ENCODE measurements around the gene HNF1B. TPM values are rescaled to one million over a fixed set of nuclear protein-coding genes. Genes with fewer than 3 reads are reported as not detected.

The HNF1B gene
- total and polyA plus RNA-seq, 4 donors, result 1.6 to 5.7 (median 4.5) TPM

DNA sequence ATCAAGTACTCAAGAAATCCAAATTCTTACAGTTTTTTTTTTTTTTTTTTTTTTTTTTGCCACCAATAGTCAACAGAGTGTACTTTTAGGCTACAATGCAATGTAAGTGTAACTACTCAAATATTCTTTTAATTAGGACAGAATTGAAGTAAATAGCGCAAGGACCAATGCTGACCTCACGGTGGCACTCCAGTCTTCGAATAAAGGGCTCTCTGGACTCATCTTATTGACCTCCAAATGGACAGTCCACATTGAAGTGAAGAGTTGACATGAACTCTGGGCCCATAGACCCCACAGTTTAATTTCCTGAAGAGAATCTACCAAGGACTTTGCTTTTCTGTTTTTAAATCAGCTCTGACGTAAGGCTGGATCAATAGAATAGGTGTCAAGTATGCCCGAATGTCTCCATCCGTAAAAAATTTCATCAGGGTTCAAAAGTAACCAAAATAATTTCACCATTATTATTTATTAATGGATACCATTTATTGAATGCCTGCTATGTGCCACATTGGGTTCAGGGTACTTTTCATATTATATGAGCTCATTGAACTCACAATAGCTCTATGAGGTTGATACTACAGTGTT lies 94.3 kb downstream of the HNF1B start (continued):
- TF ChIP-seq, protein P1, sequence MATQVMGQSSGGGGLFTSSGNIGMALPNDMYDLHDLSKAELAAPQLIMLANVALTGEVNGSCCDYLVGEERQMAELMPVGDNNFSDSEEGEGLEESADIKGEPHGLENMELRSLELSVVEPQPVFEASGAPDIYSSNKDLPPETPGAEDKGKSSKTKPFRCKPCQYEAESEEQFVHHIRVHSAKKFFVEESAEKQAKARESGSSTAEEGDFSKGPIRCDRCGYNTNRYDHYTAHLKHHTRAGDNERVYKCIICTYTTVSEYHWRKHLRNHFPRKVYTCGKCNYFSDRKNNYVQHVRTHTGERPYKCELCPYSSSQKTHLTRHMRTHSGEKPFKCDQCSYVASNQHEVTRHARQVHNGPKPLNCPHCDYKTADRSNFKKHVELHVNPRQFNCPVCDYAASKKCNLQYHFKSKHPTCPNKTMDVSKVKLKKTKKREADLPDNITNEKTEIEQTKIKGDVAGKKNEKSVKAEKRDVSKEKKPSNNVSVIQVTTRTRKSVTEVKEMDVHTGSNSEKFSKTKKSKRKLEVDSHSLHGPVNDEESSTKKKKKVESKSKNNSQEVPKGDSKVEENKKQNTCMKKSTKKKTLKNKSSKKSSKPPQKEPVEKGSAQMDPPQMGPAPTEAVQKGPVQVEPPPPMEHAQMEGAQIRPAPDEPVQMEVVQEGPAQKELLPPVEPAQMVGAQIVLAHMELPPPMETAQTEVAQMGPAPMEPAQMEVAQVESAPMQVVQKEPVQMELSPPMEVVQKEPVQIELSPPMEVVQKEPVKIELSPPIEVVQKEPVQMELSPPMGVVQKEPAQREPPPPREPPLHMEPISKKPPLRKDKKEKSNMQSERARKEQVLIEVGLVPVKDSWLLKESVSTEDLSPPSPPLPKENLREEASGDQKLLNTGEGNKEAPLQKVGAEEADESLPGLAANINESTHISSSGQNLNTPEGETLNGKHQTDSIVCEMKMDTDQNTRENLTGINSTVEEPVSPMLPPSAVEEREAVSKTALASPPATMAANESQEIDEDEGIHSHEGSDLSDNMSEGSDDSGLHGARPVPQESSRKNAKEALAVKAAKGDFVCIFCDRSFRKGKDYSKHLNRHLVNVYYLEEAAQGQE (IDR thresholded peaks at IDR 0.05), result no peak
- TF ChIP-seq RAD21 (IDR thresholded peaks at IDR 0.05) (peak; percentile 88 to 89), TAF1 (conservative IDR thresholded peaks at IDR 0.05) (no peak)

DNA sequence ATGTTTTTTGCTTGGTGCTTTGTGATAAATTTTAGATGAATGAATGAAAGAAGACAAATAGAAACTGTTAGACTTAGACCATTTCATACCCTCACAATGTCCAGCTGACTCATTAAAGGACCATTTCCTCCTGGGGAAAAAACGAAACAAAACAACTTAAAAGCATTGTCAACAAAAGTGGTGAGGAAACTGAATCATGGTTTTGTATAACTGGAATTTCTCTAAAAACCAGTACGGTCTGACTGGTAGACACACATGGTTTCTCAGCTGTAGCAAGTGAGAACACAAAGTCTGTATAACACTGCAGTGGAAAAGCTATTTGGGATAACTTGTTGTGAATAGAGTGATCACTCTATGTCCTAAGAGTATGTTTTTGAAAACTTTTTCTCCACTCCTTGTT lies 96.3 kb downstream of the HNF1B start:
- no peak overlapping the region for H3K27ac ChIP-seq (ENCODE audit: low read depth in 1 of 2, low read length in 2 of 2)
- no peak for DNase-seq (ENCODE audit: low spot score)
- H3K4me1 ChIP-seq (ENCODE audit: control insufficient read depth in 4 of 4, insufficient read depth in 4 of 4, low read length in 3 of 4), result peaks cover 0 to 13% (median 3%) of the 10 kb centered on the region in 4 donors
- no peak overlapping the region for H3K9ac ChIP-seq (ENCODE audit: low read depth in 1 of 2, low read length in 2 of 2)
- H3K27me3 ChIP-seq (ENCODE audit: control insufficient read depth in 4 of 4, insufficient read depth in 4 of 4, low read length in 3 of 4), result no peaks in the 10 kb centered on the region
- H3K9me3 ChIP-seq (ENCODE audit: control insufficient read depth in 4 of 4, low read length in 3 of 4), result no peaks in the 10 kb centered on the region
- H3K36me3 ChIP-seq (ENCODE audit: control insufficient read depth in 4 of 4, insufficient read depth in 3 of 4, low read depth in 1 of 4, low read length in 3 of 4), result no peaks in the 10 kb centered on the region
- 61% methylated on average over 2 of the region's 2 CpGs for WGBS
- TF ChIP-seq, protein P1 (IDR thresholded peaks at IDR 0.05), result no peak
- no peak for TF ChIP-seq SP1 (IDR thresholded peaks at IDR 0.05)
- no peak for TF ChIP-seq JUND (IDR thresholded peaks at IDR 0.05)
- TF ChIP-seq, protein P2, sequence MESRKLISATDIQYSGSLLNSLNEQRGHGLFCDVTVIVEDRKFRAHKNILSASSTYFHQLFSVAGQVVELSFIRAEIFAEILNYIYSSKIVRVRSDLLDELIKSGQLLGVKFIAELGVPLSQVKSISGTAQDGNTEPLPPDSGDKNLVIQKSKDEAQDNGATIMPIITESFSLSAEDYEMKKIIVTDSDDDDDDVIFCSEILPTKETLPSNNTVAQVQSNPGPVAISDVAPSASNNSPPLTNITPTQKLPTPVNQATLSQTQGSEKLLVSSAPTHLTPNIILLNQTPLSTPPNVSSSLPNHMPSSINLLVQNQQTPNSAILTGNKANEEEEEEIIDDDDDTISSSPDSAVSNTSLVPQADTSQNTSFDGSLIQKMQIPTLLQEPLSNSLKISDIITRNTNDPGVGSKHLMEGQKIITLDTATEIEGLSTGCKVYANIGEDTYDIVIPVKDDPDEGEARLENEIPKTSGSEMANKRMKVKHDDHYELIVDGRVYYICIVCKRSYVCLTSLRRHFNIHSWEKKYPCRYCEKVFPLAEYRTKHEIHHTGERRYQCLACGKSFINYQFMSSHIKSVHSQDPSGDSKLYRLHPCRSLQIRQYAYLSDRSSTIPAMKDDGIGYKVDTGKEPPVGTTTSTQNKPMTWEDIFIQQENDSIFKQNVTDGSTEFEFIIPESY (IDR thresholded peaks at IDR 0.05), result no peak
- no peak for TF ChIP-seq NR2F2 (IDR thresholded peaks at IDR 0.05)
- TF ChIP-seq FOXA2 (IDR thresholded peaks at IDR 0.05), result no peak
- no peak for TF ChIP-seq GABPA (IDR thresholded peaks at IDR 0.05 in 1 of 2, conservative IDR thresholded peaks at IDR 0.05 in 1 of 2)
- no peak for TF ChIP-seq YY1 (IDR thresholded peaks at IDR 0.05)
- TF ChIP-seq, protein P3, sequence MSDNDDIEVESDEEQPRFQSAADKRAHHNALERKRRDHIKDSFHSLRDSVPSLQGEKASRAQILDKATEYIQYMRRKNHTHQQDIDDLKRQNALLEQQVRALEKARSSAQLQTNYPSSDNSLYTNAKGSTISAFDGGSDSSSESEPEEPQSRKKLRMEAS (IDR thresholded peaks at IDR 0.05), result no peak
- TF ChIP-seq TAF1 (conservative IDR thresholded peaks at IDR 0.05), result no peak
- H3K4me3 ChIP-seq (ENCODE audit: low read depth in 1 of 3, low read length in 3 of 3), result no peak overlapping the region
